ENCODE measurements around the gene LCN2. TPM values are rescaled to one million over a fixed set of nuclear protein-coding genes. Genes with fewer than 3 reads are reported as not detected.

LCN2 gene
- total and polyA plus RNA-seq, 9 of the 15 experiments (the other 6 are each of a cell fraction or from before 2014, with no cell fraction given): 0.10 to 1.2 (median 0.44) TPM; not detected in 1

DNA sequence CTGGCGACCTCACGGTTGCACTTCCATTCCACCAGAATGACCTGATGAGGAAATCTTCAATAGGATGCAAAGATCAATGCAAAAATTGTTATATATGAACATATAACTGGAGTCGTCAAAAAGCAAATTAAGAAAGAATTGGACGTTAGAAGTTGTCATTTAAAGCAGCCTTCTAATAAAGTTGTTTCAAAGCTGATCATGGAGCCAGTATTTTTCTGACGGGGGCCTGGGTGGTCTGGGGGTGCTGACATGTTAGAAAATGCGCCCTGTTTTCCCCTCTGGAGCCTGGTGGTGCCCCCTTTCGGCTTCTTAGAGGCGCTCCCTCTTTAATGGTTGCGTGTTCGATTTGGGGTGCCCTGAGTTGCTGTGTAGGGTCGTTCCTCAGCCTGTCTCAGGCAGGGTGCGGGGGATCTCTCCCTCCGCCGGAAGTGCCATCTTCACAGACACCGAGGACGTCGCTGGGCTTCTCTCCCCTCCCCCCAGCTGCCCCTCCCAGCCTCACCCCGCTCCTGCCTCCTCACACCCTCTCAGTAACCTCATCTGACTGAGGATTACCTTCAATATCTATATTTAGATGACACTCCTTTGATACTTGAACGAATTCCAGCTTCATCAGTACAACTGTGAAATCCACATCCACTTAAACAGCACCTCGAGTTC lies 40.1 kb upstream of the LCN2 start:
- Histone ChIP-seq H3K4me2 (ENCODE audit: insufficient read depth, low read length) (peak overlapping the region; percentile 43; the same call in 1 of the 2 replicates), H3K36me3 (ENCODE audit: control insufficient read depth, insufficient read depth, low read length) (peaks cover 66% of the 10 kb centered on the region), H3K27ac (ENCODE audit: extremely low read depth, low read depth, low read length) (peak overlapping the region; percentile 56; the same call in 2 of the 3 replicates), H4K20me1 (replicated peaks; ENCODE audit: control insufficient read depth, insufficient read depth, low read length) (no peaks in the 10 kb centered on the region), H3K9ac (ENCODE audit: insufficient read depth in 1 of 2, low read depth in 2 of 2, low read length in 2 of 2) (peak overlapping the region in 1 of 2 experiments; percentile 74; a peak in 2 of 4 replicates), H3K4me1 (replicated peaks in 1 of 2; ENCODE audit: control insufficient read depth in 2 of 2, insufficient read depth in 2 of 2, low read length in 2 of 2) (peaks cover 11 to 51% of the 10 kb centered on the region in 2 experiments; a peak in 4 of 5 replicates), H2AFZ (ENCODE audit: low read depth, low read length) (no peak overlapping the region), H3K9me3 (replicated peaks; ENCODE audit: control insufficient read depth, insufficient read depth, low read depth, low read length) (no peaks in the 10 kb centered on the region), H3K27me3 (ENCODE audit: control insufficient read depth in 2 of 2, insufficient read depth in 2 of 2, low read length in 2 of 2) (no peaks in the 10 kb centered on the region), H3K79me2 (ENCODE audit: control insufficient read depth, insufficient read depth, low read length) (peaks cover 2% of the 10 kb centered on the region; the same call in 1 of the 3 replicates), H3K4me3 (no peak overlapping the region), H3K9me1 (ENCODE audit: control insufficient read depth, insufficient read depth, low read length) (no peaks in the 10 kb centered on the region)
- ATAC-seq: peak; percentile 56
- in situ Hi-C loops (cut with MboI) (no loop called here), intact Hi-C loops (cut with micrococcal nuclease) (no loop called here)
- no peak for DNase-seq (ENCODE audit: extremely low read depth in 1 of 4, low spot score in 3 of 4)
- CTCF ChIA-PET (ENCODE audit: low intra/inter-chr PET ratio): no interaction called here
- POLR2A ChIA-PET: interaction anchor here (0.7 to 2.0 kb wide), 4 partner anchors 8 to 16 kb away, joined by 3 to 13 read pairs (median 4); no protein-coding TSS in a partner anchor
- peak; percentile 63 for FAIRE-seq
- 54% methylated on average over 19 of the region's 20 CpGs for WGBS (ENCODE audit: insufficient coverage, low coverage, missing lambda C conversion rate)
- BruUV-seq (replicated peaks): no TSS peak
- TF ChIP-seq PCBP1 (IDR thresholded peaks at IDR 0.05; ENCODE audit: low read depth, low read length, poor library complexity, severe bottlenecking): no peak
- TF ChIP-seq HEY1 (CRISPR knock-in tag; IDR thresholded peaks at IDR 0.05; ENCODE audit: borderline replicate concordance): no peak
- TF ChIP-seq OTX1 (CRISPR knock-in tag; IDR thresholded peaks at IDR 0.05): no peak
- TF ChIP-seq YY1 (IDR thresholded peaks at IDR 0.05; ENCODE audit: borderline replicate concordance in 1 of 3, control insufficient read depth in 1 of 3, extremely low read depth in 1 of 3, insufficient read depth in 3 of 3, insufficient read length in 1 of 3, insufficient replicate concordance in 2 of 3, low read depth in 1 of 3, low read length in 2 of 3): no peak
- no peak for TF ChIP-seq IFI16 (CRISPR knock-in tag; IDR thresholded peaks at IDR 0.05)
- TF ChIP-seq POLR2AphosphoS5 (IDR thresholded peaks at IDR 0.05; ENCODE audit: control insufficient read depth, insufficient read depth, low read depth, low read length): 0 out of 2 replicates have a peak, but pooled peaks have one; percentile 22
- TF ChIP-seq, protein P1, sequence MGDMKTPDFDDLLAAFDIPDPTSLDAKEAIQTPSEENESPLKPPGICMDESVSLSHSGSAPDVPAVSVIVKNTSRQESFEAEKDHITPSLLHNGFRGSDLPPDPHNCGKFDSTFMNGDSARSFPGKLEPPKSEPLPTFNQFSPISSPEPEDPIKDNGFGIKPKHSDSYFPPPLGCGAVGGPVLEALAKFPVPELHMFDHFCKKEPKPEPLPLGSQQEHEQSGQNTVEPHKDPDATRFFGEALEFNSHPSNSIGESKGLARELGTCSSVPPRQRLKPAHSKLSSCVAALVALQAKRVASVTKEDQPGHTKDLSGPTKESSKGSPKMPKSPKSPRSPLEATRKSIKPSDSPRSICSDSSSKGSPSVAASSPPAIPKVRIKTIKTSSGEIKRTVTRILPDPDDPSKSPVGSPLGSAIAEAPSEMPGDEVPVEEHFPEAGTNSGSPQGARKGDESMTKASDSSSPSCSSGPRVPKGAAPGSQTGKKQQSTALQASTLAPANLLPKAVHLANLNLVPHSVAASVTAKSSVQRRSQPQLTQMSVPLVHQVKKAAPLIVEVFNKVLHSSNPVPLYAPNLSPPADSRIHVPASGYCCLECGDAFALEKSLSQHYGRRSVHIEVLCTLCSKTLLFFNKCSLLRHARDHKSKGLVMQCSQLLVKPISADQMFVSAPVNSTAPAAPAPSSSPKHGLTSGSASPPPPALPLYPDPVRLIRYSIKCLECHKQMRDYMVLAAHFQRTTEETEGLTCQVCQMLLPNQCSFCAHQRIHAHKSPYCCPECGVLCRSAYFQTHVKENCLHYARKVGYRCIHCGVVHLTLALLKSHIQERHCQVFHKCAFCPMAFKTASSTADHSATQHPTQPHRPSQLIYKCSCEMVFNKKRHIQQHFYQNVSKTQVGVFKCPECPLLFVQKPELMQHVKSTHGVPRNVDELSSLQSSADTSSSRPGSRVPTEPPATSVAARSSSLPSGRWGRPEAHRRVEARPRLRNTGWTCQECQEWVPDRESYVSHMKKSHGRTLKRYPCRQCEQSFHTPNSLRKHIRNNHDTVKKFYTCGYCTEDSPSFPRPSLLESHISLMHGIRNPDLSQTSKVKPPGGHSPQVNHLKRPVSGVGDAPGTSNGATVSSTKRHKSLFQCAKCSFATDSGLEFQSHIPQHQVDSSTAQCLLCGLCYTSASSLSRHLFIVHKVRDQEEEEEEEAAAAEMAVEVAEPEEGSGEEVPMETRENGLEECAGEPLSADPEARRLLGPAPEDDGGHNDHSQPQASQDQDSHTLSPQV (IDR thresholded peaks at IDR 0.05): 0 out of 2 replicates have a peak, but pooled peaks have one; percentile 11
- TF ChIP-seq NFE2 (IDR thresholded peaks at IDR 0.05; ENCODE audit: low read depth): no peak
- peak; percentile 48; the same call in 1 of the 2 replicates for TF ChIP-seq POLR2G (IDR thresholded peaks at IDR 0.05; ENCODE audit: low read depth, low read length)
- peak; percentile 45; the same call in 1 of the 2 replicates for TF ChIP-seq ZBTB7A (IDR thresholded peaks at IDR 0.05; ENCODE audit: borderline replicate concordance, control insufficient read depth, low read depth, low read length)
- TF ChIP-seq, protein P2, sequence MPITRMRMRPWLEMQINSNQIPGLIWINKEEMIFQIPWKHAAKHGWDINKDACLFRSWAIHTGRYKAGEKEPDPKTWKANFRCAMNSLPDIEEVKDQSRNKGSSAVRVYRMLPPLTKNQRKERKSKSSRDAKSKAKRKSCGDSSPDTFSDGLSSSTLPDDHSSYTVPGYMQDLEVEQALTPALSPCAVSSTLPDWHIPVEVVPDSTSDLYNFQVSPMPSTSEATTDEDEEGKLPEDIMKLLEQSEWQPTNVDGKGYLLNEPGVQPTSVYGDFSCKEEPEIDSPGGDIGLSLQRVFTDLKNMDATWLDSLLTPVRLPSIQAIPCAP (CRISPR knock-in tag; IDR thresholded peaks at IDR 0.05; ENCODE audit: borderline replicate concordance): no peak
- TF ChIP-seq ZNF12 (CRISPR knock-in tag; IDR thresholded peaks at IDR 0.05): no peak
- TF ChIP-seq, protein P3, sequence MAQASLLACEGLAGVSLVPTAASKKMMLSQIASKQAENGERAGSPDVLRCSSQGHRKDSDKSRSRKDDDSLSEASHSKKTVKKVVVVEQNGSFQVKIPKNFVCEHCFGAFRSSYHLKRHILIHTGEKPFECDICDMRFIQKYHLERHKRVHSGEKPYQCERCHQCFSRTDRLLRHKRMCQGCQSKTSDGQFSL (CRISPR knock-in tag; IDR thresholded peaks at IDR 0.05): peak; percentile 28; the same call in 1 of the 2 replicates
- TF ChIP-seq, protein P3 (tag; IDR thresholded peaks at IDR 0.05): no peak
